Measurements from ENCODE around the gene POGZ.
"Not testable (repeated sequence)": the region's sequence is repeated elsewhere in the genome, so short reads cannot be mapped to it uniquely, and the experiment has no call there.

Gene POGZ

DNA sequence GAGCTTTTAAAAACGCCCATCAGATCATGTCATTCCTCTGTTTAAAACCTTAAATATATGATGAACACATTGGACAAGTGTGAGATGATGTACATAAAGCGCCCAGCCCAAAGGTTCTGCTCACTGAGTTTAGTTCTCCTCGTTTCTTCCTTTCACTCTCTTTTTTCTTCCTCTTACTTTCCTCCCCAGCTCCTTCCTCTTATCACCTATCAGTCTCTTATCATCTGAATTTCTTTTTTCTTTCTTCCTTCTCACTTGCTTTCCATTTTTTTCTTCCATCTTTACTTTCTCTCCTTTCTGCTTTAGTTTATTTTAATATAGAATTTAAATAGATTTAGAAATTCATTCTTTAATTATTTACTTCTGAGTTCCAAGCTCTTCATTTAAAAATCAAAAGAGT, 17.8 kb upstream of the POGZ start:
- no peak for DNase-seq (ENCODE audit: extremely low read depth in 1 of 2, low read depth in 1 of 2)

- DNase-seq (ENCODE audit: extremely low read depth in 1 of 2, low read depth in 1 of 2) = no peak
These were observed 16.8 kb upstream of the POGZ start for GRCh38 chr1:151476083-151476482.

DNA sequence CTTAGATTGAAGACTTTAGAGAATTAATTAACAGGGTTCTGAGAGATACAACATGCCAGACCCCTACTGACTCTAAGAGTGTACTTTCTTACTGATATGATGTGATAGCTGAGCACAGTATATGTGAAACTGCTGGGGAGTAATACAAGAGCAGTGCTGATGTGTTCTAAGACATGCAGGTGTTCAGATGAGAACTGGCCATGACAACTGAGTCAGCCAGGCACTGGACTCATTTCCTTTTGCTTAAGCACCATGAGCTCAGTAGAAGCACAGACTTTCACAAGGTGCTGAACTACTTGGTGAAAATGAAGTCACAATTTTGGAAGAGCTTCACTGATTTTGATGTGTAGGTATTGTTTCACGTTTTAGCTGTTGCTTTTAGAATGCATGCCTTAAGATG, 15.9 kb upstream of the POGZ start:
- DNase-seq (ENCODE audit: extremely low read depth in 1 of 2, low read depth in 1 of 2) = no peak

DNA sequence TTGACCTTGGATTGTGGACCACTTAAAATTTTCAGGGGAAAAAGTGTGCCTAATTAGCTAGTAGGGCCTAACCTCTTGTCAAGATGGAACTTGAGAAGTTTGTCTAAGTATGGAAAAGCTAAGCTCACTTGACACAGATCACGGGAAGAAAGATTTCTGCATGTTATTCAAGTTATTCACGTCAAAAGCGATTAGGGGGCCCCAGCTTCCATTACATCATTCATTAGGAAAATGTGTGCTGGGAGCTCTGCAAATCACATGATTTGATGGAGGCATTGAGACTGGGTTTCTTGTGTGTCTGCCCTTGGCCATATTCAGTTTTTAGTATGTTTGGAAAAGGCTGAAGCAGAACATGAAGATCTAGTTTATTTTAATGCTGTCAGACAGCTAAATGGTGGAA, 15.5 kb upstream of the POGZ start:
- DNase-seq (ENCODE audit: extremely low read depth in 1 of 2, low read depth in 1 of 2) = no peak

- no peak for DNase-seq (ENCODE audit: extremely low read depth in 1 of 2, low read depth in 1 of 2)
These were observed 13.8 kb upstream of the POGZ start for GRCh38 chr1:151472856-151473731.

GRCh38 chr1:151465026-151465425, 5.7 kb upstream of the POGZ start:
- no peak for DNase-seq (ENCODE audit: extremely low read depth in 1 of 2, low read depth in 1 of 2)

- no peak for DNase-seq (ENCODE audit: extremely low read depth in 1 of 2, low read depth in 1 of 2)
These were observed 2.4 kb upstream of the POGZ start for GRCh38 chr1:151461694-151462093.

DNA sequence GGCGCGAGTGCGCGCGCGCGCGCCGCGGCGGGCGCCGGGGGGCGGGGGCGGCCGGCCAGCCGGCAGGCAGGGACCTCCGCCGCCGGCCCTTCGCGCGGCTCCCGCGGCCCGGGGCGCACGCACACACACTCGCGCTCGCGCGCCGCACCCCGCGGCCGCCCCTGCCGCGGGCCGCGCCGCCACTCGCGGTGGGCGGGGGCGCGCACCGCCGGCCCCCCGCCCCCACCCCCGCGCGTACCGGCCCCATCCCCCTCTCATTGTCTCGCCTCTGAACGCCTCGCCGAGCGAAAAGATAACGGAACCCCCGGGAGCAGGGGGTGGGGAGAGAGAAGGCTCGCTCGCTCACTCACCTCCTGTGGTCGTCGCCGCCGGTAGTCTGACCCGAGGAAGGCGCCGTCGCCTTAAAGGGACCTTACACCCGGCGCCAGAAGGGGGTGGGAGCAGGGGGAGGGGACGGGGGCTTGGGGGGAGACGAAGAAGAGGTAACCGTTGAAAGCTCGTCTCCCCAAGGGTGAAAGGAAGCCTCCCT, 428 bp downstream of the POGZ start:
- peak in 1 of 2 donors; percentile 36 for DNase-seq (ENCODE audit: extremely low read depth in 1 of 2, low read depth in 1 of 2)

DNA sequence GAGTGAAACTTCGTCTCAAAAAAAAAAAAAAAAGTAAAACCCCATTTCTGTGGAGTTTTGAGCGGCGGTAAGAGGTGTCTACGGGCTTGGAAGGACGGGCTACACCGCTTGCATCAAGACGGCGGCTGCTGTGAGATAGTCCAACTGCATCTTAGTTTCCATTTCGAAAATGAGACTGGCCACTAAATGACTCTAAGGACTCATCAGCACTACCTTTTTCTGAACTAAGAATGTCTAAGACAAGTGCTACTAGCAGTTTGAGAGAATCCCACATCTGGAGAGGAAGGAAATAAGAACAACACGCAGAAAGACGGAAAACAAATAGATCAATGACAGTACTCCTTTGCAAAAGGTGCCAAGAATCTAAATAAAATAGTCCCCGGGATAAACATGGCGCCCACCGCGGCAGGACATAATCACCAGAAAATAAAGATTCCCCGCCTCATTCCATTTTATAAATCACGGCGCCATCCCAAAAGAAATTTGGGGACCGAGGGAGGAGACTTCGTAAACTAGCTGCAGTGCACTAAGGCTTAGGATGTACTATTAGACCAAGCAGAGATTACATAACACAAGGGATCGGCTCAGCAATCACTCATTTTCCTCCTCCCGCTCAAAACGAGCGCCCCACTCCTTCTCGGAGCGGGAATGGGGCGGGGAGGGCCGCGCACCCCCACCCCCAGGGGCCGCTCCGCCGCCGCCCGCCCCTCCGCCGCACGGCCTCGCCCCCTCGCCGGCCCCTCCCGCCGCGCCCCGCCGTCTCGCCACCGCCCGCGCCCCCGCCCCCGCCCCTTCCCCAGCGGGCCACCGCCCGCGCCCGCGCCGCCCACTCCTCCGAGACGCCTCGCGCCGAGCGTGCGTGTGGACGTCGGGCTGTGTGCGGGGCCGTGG, 1.1 kb downstream of the POGZ start:
- peak in 1 of 2 donors; percentile 56 for DNase-seq (ENCODE audit: extremely low read depth in 1 of 2, low read depth in 1 of 2)

- DNase-seq (ENCODE audit: extremely low read depth in 1 of 2, low read depth in 1 of 2) = no peak
These were observed 3.3 kb downstream of the POGZ start for GRCh38 chr1:151455966-151456365.

DNA sequence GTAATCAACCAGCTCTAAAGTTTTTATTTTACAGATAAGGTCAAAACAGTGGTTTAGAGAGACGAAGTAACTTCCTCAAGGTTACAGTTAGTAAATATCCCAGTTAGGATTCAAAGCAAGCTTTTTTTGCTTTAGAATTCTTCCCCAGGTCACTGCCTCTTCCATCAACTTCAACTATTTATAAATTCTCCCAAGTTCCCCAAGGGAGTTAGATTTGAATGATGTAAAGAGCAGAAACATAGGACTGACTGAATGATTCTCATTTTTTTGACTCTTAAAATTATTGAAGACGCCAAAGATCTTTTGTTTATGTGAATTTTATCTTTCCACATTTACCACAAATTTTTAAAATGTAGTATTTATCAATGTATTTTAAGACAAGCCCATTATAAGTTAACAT, 4.1 kb downstream of the POGZ start:
- DNase-seq (ENCODE audit: extremely low read depth in 1 of 2, low read depth in 1 of 2) = no peak

GRCh38 chr1:151447696-151448095, 11.6 kb downstream of the POGZ start:
- DNase-seq (ENCODE audit: extremely low read depth in 1 of 2, low read depth in 1 of 2) = no peak

DNA sequence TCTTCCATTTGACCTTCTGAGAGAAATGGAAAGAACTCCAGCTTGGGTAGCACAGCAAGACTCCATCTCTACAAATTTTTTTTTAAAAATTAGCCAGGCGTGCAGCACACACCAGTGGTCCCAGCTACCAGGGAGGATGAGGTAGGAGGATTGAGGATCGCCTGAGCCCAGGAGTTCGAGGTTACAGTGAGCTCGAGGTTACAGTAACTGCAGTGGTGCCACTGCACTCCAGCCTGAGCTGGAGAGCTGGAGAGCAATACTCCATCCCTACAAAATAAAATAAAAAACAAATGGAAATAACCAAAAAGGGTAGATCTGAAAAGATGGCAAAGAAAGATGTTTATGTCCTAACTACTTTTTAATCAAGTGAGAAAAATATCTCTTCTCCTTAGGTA, 14.5 kb downstream of the POGZ start:
- DNase-seq (ENCODE audit: extremely low read depth in 1 of 2, low read depth in 1 of 2) = no peak

DNA sequence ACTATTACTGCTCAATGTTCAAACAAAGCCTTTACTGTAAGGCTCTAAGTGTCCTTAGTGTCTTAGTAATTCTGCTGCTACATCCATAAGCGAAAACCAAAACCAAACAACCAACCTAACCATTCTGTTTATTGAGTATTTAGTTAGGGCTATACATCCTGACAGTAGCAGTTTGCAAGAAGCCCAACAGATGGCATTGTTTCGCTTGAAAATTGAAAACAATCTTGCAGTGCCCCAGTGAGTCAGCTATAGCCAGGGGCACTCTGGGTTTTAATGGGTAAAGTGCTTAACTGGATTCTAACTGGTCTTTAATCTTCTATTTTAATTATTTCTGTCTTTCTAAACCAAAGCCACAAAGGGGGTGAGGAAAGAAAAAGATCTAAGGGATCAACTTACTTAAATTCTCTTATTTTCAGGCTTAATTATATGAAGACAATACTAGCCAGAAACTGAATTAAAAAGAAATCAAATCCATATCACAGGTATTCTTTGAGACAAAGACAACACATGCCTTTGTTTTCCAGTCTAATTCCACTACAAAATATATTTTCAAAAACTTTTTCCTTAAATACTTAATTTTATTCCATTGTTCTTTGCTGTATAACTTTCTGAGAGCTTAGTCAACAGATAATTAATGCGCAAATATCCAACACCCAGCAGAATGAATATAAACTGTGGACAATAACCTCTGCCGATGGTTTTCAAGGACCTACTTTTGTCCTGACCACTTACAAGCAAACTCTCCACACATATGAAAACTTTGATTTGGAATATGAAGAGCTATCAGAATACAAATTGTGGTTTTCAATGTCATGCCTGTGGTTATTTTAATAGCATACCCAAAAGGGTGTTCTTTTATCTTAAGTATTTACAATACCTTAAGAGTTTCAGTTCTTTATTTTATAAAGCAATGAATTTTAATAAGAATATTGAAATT, 15.2 kb downstream of the POGZ start:
- peak; percentile 32 to 45 for DNase-seq (ENCODE audit: extremely low read depth in 1 of 2, low read depth in 1 of 2)

DNA sequence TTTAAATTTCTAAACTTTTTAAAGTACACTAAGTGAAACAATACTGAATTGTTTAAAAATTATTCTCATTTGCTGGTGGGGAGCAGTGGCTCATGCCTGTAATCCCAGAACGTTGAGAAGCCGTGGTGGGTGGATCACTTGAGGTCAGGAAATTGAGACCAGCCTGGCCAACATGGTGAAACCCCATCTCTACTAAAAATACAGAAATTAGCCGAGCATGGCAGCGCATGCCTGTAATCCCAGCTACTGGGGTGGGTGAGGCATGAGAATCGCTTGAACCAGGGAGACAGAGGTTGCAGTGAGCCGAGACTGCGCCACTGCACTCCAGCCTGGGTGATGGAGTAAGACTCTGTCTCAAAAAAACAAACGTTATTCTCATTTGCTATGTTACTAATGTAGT, 21.9 kb downstream of the POGZ start:
- not testable (repeated sequence) for DNase-seq (ENCODE audit: extremely low read depth in 1 of 2, low read depth in 1 of 2)

- no peak for DNase-seq (ENCODE audit: extremely low read depth in 1 of 2, low read depth in 1 of 2)
These were observed 22.3 kb downstream of the POGZ start for GRCh38 chr1:151436985-151437384.

DNA sequence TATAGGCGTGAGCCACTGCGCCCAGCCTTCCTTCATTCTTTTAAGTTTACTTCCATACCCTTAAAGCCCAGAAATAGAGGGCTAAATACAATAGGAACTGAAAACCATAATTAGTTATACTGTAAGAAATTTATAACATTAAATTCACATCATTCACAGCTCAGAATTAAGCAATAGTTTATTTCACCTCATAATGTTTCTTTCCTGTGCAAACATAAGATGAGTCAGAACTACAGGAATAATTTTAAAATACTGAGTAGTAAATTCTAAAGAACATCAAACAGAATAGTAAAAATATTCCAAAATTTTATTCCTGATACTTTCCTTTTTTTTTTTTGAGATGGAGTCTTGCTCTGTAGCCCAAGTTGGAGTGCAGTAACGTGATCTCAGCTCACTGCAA, 24.1 kb downstream of the POGZ start:
- no peak for DNase-seq (ENCODE audit: extremely low read depth in 1 of 2, low read depth in 1 of 2)

- DNase-seq (ENCODE audit: extremely low read depth in 1 of 2, low read depth in 1 of 2) = not testable (repeated sequence)
These were observed 25.5 kb downstream of the POGZ start for GRCh38 chr1:151433827-151434226.

GRCh38 chr1:151428068-151428467, 31.2 kb downstream of the POGZ start:
- no peak for DNase-seq (ENCODE audit: extremely low read depth in 1 of 2, low read depth in 1 of 2)

- no peak for DNase-seq (ENCODE audit: extremely low read depth in 1 of 2, low read depth in 1 of 2)
These were observed 34.2 kb downstream of the POGZ start for GRCh38 chr1:151425103-151425502.

- no peak for DNase-seq (ENCODE audit: extremely low read depth in 1 of 2, low read depth in 1 of 2)
These were observed 39.5 kb downstream of the POGZ start for GRCh38 chr1:151419819-151420218.

All from activated CD8-positive, alpha-beta memory T cell treated with anti-CD3 and anti-CD28 coated beads for 1 hour (primary cell).